GM21529 (cell line): ENCODE results near the gene STAT3.
"Not testable (repeated sequence)": the region's sequence is repeated elsewhere in the genome, so short reads cannot be mapped to it uniquely, and the experiment has no call there.

ENCODE experiments used
- ATAC-seq: cut with Tn5 transposase; IDR thresholded peaks from one replicate; pipeline ENCODE4 v1.9.1; 2021; ENCODE audit not compliant: unreplicated experiment

STAT3 gene

GRCh38 chr17:42409523-42410318, 21.5 kb upstream of the STAT3 start:
- no peak for ATAC-seq

GRCh38 chr17:42408061-42408460, 19.8 kb upstream of the STAT3 start:
- ATAC-seq = no peak

- no peak for ATAC-seq
Measured at GRCh38 chr17:42407289-42407836, 19.1 kb upstream of the STAT3 start.

- ATAC-seq = no peak
Measured at GRCh38 chr17:42406615-42407288, 18.5 kb upstream of the STAT3 start.

GRCh38 chr17:42405963-42406495, 17.8 kb upstream of the STAT3 start:
- ATAC-seq = no peak

- no peak for ATAC-seq
Measured at GRCh38 chr17:42405076-42405475, 16.8 kb upstream of the STAT3 start.

GRCh38 chr17:42404326-42405055, 16.2 kb upstream of the STAT3 start:
- no peak for ATAC-seq

- ATAC-seq = no peak
Measured at GRCh38 chr17:42403150-42403549, 14.9 kb upstream of the STAT3 start.

GRCh38 chr17:42402117-42402516, 13.9 kb upstream of the STAT3 start:
- no peak for ATAC-seq

GRCh38 chr17:42400844-42401375, 12.7 kb upstream of the STAT3 start:
- ATAC-seq = not testable (repeated sequence)

- ATAC-seq = no peak
Measured at GRCh38 chr17:42399948-42400843, 12.0 kb upstream of the STAT3 start.

GRCh38 chr17:42399121-42399520, 10.9 kb upstream of the STAT3 start:
- no peak for ATAC-seq

- not testable (repeated sequence) for ATAC-seq
Measured at GRCh38 chr17:42395601-42396000, 7.4 kb upstream of the STAT3 start.

GRCh38 chr17:42394838-42395237, 6.6 kb upstream of the STAT3 start:
- no peak for ATAC-seq

GRCh38 chr17:42392692-42393415, 4.6 kb upstream of the STAT3 start:
- no peak for ATAC-seq

GRCh38 chr17:42391439-42391838, 3.2 kb upstream of the STAT3 start:
- not testable (repeated sequence) for ATAC-seq

GRCh38 chr17:42389899-42390298, 1.7 kb upstream of the STAT3 start:
- ATAC-seq = no peak

GRCh38 chr17:42389135-42389417, 834 bp upstream of the STAT3 start:
- no peak for ATAC-seq

GRCh38 chr17:42387661-42388380, 421 bp downstream of the STAT3 start:
- no peak for ATAC-seq
